Transverse colon (tissue), 4 donors: ENCODE data around the gene DAB2. TPM values are rescaled to one million over a fixed set of nuclear protein-coding genes. Genes with fewer than 3 reads are reported as not detected.

Experiments used
- DNase-seq: peaks from one replicate; pipeline ENCODE4 v3.0.0-alpha.2; 2019
- H3K27ac ChIP-seq, 4 donors: fragments of 200-600 bp; sonication (generic); 2 replicates each; pipeline ENCODE4 v1.5.1; 2016 to 2018; ENCODE audit warnings: inconsistent platforms in 4 of 4
- H3K27me3 ChIP-seq: fragments of 200-600 bp; sonication (generic); 2 replicates; pipeline ENCODE4 v1.5.1; 2017; ENCODE audit warnings: inconsistent platforms
- H3K36me3 ChIP-seq, 4 donors: fragments of 200-600 bp; sonication (generic); 2 replicates each; pipeline ENCODE4 v1.5.1; 2017 to 2019; ENCODE audit warnings: inconsistent platforms in 4 of 4
- H3K4me1 ChIP-seq, 4 donors: fragments of 200-600 bp; sonication (generic); 2 replicates each; pipeline ENCODE4 v1.5.1; 2017 to 2020; ENCODE audit warnings: inconsistent platforms in 4 of 4
- H3K4me3 ChIP-seq, 4 donors: fragments of 200-600 bp; sonication (generic); 1 replicate in 1 of 4; 2 replicates in 3 of 4; pipeline versions ENCODE4 v1.5.1 to v1.6.1; 2017 to 2019; ENCODE audit warnings: inconsistent platforms in 4 of 4
- H3K9me3 ChIP-seq, 2 donors: fragments of 200-600 bp; sonication (generic); 2 replicates each; pipeline ENCODE4 v1.5.1; 2017 to 2019; ENCODE audit warnings: inconsistent platforms in 2 of 2
- EP300 ChIP-seq: sonication (generic); formaldehyde crosslinking; IDR thresholded peaks from one replicate; pipeline ENCODE4 v1.6.1; 2017; ENCODE audit warnings: antibody characterized with exemption, low read depth
- POLR2A ChIP-seq: fragments of 450-650 bp; IDR thresholded peaks from one replicate; pipeline ENCODE4 v1.6.1; 2016; ENCODE audit warnings: antibody characterized with exemption, mild to moderate bottlenecking, moderate library complexity
- POLR2AphosphoS5 ChIP-seq, 3 donors: sonication (generic); formaldehyde crosslinking; IDR thresholded peaks; one replicate each; pipeline ENCODE4 v1.6.1; 2016; ENCODE audit warnings: antibody characterized with exemption in 3 of 3
- WGBS, 2 donors: methylation state at CpG; one replicate each; pipeline ENCODE4 v1.1.5; 2018; ENCODE audit warnings: low coverage in 1 of 2; 5-methylcytosine and 5-hydroxymethylcytosine counted together
- in situ Hi-C, 4 donors: fragments of 200-750 bp; cut with MboI; loops; one replicate each; pipeline versions ENCODE4 v1.15.0 to v1.15.1; 2017; ENCODE audit warnings: low sequenced_read_pairs in 3 of 4, low pct_ligation_motif_present in 1 of 4, low pct_unique_long_range_greater_than_20kb in 1 of 4
- intact Hi-C: fragments of 100-400 bp; cut with DNase I; formaldehyde crosslinking; loops from one replicate; pipeline ENCODE4 v1.15.1; 2023; ENCODE audit warnings: low total_unique reads
- total RNA-seq, 4 donors: library from RNA; depleted of rRNA; stranded (reverse); fragments of >200 nt; gene quantifications; one replicate each; pipeline ENCODE4 v1.1.0, GENCODE V29; 2016
- TF ChIP-seq, protein P1 (sequence below), 5 experiments: fragments of 200-600 bp in 3 of 5; fragments of 450-650 bp in 2 of 5; sonication (generic) in 3 of 5; IDR thresholded peaks; 1 replicate in 2 of 5; 2 replicates in 3 of 5; pipeline ENCODE4 v1.5.1; 2016 to 2017; ENCODE audit warnings: antibody characterized with exemption in 5 of 5, inconsistent platforms in 3 of 5, mild to moderate bottlenecking in 2 of 5, moderate library complexity in 1 of 5

Gene DAB2
- total RNA-seq, 4 donors from 2014 or later = 34.4 to 143 (median 53.1) TPM

DNA sequence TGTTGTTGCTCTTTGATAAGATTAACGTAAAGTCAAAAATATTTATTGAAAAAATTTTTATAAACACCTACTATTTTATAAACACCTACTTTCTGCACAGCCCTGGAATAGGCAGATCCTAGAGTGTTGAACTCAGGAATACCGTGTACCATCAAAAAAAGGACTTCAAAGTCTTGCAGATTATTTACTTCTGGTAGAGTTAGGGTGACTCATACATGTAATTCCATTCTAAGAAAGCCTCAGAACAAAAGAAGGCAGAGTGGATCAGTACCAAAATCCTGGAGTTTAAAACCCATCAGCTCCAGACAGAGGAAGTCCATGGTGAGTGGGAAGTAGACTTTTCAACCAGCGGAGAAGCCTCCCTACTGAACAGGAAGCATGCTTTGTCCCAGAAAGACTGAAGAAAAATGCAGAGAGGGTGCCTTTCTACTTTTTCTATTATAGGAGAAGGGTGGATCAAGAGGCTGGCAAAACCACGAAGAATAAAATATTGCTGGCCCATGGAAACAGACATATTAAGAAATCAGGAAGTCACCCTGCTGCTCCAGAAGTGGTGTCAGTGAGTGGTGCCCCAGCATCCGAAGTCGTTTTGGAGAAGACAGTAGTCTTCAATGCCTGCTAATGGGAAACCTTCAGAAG, 45.1 kb upstream of the DAB2 start:
- Histone ChIP-seq H3K4me3 (no peak overlapping the region), H3K27me3 (no peaks in the 10 kb centered on the region), H3K36me3 (no peaks in the 10 kb centered on the region), H3K9me3 (no peaks in the 10 kb centered on the region), H3K27ac (no peak overlapping the region), H3K4me1 (peaks cover 0 to 18% (median 3%) of the 10 kb centered on the region in 4 donors)
- intact Hi-C loops = no loop called here
- in situ Hi-C loops = no loop called here
- no peak for DNase-seq
- TF ChIP-seq POLR2A = no peak
- TF ChIP-seq, protein P1, sequence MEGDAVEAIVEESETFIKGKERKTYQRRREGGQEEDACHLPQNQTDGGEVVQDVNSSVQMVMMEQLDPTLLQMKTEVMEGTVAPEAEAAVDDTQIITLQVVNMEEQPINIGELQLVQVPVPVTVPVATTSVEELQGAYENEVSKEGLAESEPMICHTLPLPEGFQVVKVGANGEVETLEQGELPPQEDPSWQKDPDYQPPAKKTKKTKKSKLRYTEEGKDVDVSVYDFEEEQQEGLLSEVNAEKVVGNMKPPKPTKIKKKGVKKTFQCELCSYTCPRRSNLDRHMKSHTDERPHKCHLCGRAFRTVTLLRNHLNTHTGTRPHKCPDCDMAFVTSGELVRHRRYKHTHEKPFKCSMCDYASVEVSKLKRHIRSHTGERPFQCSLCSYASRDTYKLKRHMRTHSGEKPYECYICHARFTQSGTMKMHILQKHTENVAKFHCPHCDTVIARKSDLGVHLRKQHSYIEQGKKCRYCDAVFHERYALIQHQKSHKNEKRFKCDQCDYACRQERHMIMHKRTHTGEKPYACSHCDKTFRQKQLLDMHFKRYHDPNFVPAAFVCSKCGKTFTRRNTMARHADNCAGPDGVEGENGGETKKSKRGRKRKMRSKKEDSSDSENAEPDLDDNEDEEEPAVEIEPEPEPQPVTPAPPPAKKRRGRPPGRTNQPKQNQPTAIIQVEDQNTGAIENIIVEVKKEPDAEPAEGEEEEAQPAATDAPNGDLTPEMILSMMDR (IDR thresholded peaks at IDR 0.05) = no peak
- TF ChIP-seq EP300 = no peak
- no peak for TF ChIP-seq POLR2AphosphoS5 (IDR thresholded peaks at IDR 0.05)
- WGBS, 2 donors = 64 to 73% methylated on average over 5 to 6 of the region's 6 CpGs

DNA sequence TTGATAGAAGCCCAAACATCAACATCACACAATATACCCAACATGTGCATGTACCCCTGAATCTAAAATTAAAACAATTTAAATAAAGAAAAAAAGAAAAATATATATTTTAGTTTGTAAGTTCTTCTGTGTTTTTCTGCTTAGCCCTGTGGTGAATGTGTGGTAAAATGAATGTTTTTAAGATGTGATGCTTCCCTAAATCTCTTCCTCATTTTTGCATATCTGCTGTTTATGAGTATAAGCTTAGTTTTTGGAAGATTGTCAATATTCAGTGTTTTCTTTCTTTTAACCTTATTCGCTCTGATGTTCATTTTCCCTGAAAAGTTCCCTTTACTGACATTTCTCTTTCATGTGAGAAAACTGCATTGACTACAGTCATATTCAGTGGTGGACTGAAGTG, 44.4 kb upstream of the DAB2 start:
- Histone ChIP-seq H3K27me3 (no peaks in the 10 kb centered on the region), H3K9me3 (no peaks in the 10 kb centered on the region), H3K27ac (no peak overlapping the region), H3K36me3 (no peaks in the 10 kb centered on the region), H3K4me3 (no peak overlapping the region), H3K4me1 (peaks cover 0 to 18% (median 3%) of the 10 kb centered on the region in 4 donors)
- 72 to 80% methylated on average over 1 of the region's 1 CpG for WGBS, 2 donors
- in situ Hi-C loops (no loop called here), intact Hi-C loops (no loop called here)
- no peak for DNase-seq
- TF ChIP-seq POLR2AphosphoS5 (IDR thresholded peaks at IDR 0.05) (no peak), POLR2A (no peak), EP300 (no peak)
- TF ChIP-seq, protein P1 (IDR thresholded peaks at IDR 0.05) = no peak

DNA sequence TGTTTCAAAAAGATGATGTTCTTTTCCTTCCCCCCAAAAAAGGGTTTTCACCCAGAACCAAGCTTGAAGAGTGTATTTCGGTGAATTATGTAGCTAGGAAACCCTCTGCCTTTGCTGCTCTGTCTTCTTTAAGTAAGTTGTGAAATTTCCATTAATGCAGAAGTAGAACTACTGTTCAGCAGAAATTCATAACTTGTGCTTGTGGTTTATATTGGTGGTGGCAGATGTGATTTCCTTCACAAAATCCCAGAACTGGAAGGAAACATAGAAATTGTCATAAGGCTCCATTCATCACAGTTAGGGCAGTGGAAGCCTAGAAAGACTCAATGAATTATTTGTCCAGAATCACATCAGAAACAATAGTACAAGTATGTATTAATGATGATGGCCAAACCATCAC, 42.1 kb upstream of the DAB2 start:
- 75 to 81% methylated on average over 1 of the region's 1 CpG for WGBS, 2 donors

DNA sequence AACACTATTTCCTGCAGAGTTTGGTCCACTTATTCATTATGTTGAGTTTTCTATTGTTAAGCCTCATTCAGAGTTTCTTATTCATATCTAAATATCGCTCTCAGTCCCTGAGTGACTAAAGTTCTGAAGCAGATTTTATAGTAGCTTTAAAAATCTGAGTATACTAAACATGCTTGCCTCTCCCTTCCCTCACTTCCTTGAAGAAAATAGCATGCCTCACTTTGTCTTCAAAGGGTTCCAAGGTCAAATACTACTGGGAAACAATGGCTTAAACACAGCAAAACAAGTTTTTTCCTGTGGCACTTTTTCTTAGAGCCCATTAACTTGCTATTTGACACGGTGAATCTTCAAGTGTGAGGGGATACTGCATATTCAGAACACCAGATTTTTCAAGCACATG, 41.1 kb upstream of the DAB2 start:
- Histone ChIP-seq H3K36me3 (no peaks in the 10 kb centered on the region), H3K27me3 (no peaks in the 10 kb centered on the region), H3K4me3 (no peak overlapping the region), H3K4me1 (peaks cover 0 to 18% (median 3%) of the 10 kb centered on the region in 4 donors), H3K9me3 (no peaks in the 10 kb centered on the region), H3K27ac (peak overlapping the region; percentile 37 to 75 (median 55))
- no peak for TF ChIP-seq EP300
- intact Hi-C loops = no loop called here
- DNase-seq = no peak
- WGBS, 2 donors = 30 to 54% methylated on average over 2 of the region's 2 CpGs
- in situ Hi-C loops = no loop called here

More for the DNA sequence above, 42.1 kb upstream of the DAB2 start:
- in situ Hi-C loops = no loop called here
- intact Hi-C loops = no loop called here
- H3K27me3 ChIP-seq = no peaks in the 10 kb centered on the region
- no peak for TF ChIP-seq POLR2A
- TF ChIP-seq EP300 = no peak
- no peak overlapping the region for H3K4me3 ChIP-seq
- peak overlapping the region in 1 of 4 donors; percentile 75 for H3K27ac ChIP-seq
- no peaks in the 10 kb centered on the region for H3K36me3 ChIP-seq
- no peak for DNase-seq
- H3K9me3 ChIP-seq = no peaks in the 10 kb centered on the region
- peaks cover 0 to 18% (median 3%) of the 10 kb centered on the region in 4 donors for H3K4me1 ChIP-seq

DNA sequence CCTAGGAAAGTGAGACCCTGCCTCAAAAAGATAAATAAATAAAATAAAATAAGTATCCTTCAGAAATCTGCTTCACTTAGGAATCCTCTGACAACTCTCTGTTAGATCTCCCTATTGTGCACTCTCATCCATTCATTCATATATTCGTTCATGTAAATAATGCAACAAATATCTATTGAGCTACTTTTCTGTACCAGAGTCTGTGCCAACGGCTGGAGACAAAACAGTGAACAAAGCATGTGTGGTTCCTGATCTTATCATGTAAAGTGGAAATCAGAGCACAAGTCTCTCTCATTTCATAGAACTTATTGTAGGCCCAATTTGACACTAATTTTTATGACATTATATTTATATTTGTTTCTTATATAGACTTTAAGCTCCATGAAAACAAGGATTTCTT, 40.3 kb upstream of the DAB2 start:
- H3K27me3 ChIP-seq = no peaks in the 10 kb centered on the region
- in situ Hi-C loops = no loop called here
- intact Hi-C loops = no loop called here
- TF ChIP-seq EP300 (no peak), POLR2AphosphoS5 (IDR thresholded peaks at IDR 0.05) (no peak)
- H3K9me3 ChIP-seq = no peaks in the 10 kb centered on the region
- 52 to 75% methylated on average over 2 of the region's 2 CpGs for WGBS, 2 donors
- DNase-seq = no peak
- H3K36me3 ChIP-seq = no peaks in the 10 kb centered on the region
- H3K27ac ChIP-seq = peak overlapping the region; percentile 37 to 75 (median 55)
- peaks cover 0 to 18% (median 3%) of the 10 kb centered on the region in 4 donors for H3K4me1 ChIP-seq
- H3K4me3 ChIP-seq = no peak overlapping the region
